Testis (tissue), 3 donors: ENCODE results near the gene ARHGAP36. TPM values are rescaled to one million over a fixed set of nuclear protein-coding genes. Genes with fewer than 3 reads are reported as not detected.

Source experiments
- DNase-seq: peaks from one replicate; pipeline ENCODE4 v3.0.0-alpha.2; 2019
- H3K27ac ChIP-seq, 2 donors: fragments of 200-600 bp; sonication (generic); one replicate each; pipeline ENCODE4 v1.5.1; 2019
- H3K27me3 ChIP-seq: fragments of 200-600 bp; sonication (generic); one replicate; pipeline ENCODE4 v1.5.1; 2019
- H3K36me3 ChIP-seq: fragments of 200-600 bp; sonication (generic); one replicate; pipeline ENCODE4 v1.5.1; 2017; ENCODE audit warnings: low read depth; ENCODE audit errors: missing control alignments
- H3K4me1 ChIP-seq: fragments of 200-600 bp; sonication (generic); one replicate; pipeline ENCODE4 v1.5.1; 2019
- H3K4me3 ChIP-seq, 2 donors: fragments of 200-600 bp; sonication (generic); one replicate each; pipeline ENCODE4 v1.5.1; 2017 to 2019
- H3K9me3 ChIP-seq: fragments of 200-600 bp; sonication (generic); one replicate; pipeline ENCODE4 v1.5.1; 2017
- CTCF ChIP-seq, 3 experiments: fragments of 450-650 bp in 2 of 3; fragments of 200-600 bp in 1 of 3; sonication (generic) in 1 of 3; IDR thresholded peaks; one replicate each; pipeline ENCODE4 v1.5.1; 2016 to 2019; ENCODE audit warnings: antibody characterized with exemption in 3 of 3, mild to moderate bottlenecking in 2 of 3, moderate library complexity in 1 of 3
- POLR2A ChIP-seq: fragments of 450-650 bp; IDR thresholded peaks from one replicate; pipeline ENCODE4 v1.6.1; 2017; ENCODE audit warnings: antibody characterized with exemption, mild to moderate bottlenecking, moderate library complexity
- WGBS, 2 donors: methylation state at CpG; one replicate each; pipeline ENCODE4 v1.1.5; 2018; 5-methylcytosine and 5-hydroxymethylcytosine counted together
- intact Hi-C: fragments of 100-400 bp; cut with DNase I; formaldehyde crosslinking; loops from one replicate; pipeline ENCODE4 v1.15.1; 2023; ENCODE audit warnings: low total_unique reads
- polyA plus RNA-seq: library from polyadenylated mRNA; stranded (reverse); fragments of 350-450 nt; fragmentation: Illumina TruSeq; extraction: RNeasy Lipid Tissue Mini Kit (QIAGEN cat#74804); gene quantifications from one replicate; pipeline ENCODE4 v1.2.3, GENCODE V29; 2014; ENCODE audit warnings: low read depth, low replicate concordance; ENCODE audit not compliant: insufficient read depth
- total RNA-seq, 2 donors: library from RNA; depleted of rRNA; stranded (reverse); fragments of >200 nt; gene quantifications; one replicate each; pipeline ENCODE4 v1.2.3, GENCODE V29; 2016

The ARHGAP36 gene
- total and polyA plus RNA-seq, 3 donors from 2014 or later: 1.2 to 3.2 (median 2.4) TPM

DNA sequence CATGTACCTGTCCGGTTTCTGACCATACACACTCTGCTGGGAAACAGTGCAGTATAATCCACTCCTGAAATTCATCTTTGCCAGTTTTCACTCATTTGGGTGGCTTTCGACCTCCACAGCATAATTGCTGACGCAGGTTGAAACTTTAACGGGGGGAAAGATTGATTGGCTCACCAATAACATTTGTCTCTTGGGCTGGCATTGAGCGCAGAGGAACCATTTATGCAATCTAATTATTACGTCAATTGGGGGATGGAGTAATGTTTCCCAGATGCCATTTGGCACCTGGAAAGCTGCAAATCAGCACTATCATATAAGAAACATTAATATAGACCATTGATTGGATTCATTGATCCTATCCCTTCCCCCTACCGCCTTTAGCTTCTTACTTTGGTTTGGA is 24.1 kb upstream of the ARHGAP36 start:
- Histone ChIP-seq H3K9me3 (no peaks in the 10 kb centered on the region), H3K27me3 (no peaks in the 10 kb centered on the region), H3K36me3 (no peaks in the 10 kb centered on the region), H3K4me3 (no peak overlapping the region), H3K27ac (no peak overlapping the region), H3K4me1 (no peaks in the 10 kb centered on the region)
- DNase-seq: no peak
- no peak for TF ChIP-seq POLR2A
- no peak for TF ChIP-seq CTCF (IDR thresholded peaks at IDR 0.05)
- intact Hi-C loops: no loop called here
- 68 to 70% methylated on average over 7 of the region's 7 CpGs for WGBS, 2 donors

DNA sequence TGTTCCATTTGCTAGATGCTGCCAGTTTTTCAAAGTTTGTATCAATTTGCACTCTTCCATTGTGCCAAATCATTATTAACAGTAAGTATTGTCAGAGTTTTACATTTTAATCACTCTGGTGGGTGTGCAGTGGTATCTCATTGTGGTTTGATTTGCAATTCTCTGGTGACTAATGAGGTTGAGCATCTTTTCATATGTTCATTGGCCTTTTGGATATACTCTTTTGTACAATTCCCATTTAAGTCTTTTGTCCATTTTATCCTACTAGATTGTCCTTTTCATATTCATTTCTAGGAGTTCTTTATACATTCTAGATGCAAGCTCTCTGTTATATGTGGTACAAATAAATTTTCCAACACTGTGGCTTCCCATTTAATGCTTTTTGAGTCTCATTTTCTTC is 17.4 kb upstream of the ARHGAP36 start:
- no peak for TF ChIP-seq CTCF (IDR thresholded peaks at IDR 0.05)
- no peak for TF ChIP-seq POLR2A
- H3K9me3 ChIP-seq: no peaks in the 10 kb centered on the region
- intact Hi-C loops: no loop called here
- H3K27ac ChIP-seq: no peak overlapping the region
- no peak overlapping the region for H3K4me3 ChIP-seq
- DNase-seq: no peak
- no peaks in the 10 kb centered on the region for H3K4me1 ChIP-seq
- H3K36me3 ChIP-seq: no peaks in the 10 kb centered on the region
- H3K27me3 ChIP-seq: no peaks in the 10 kb centered on the region

GRCh38 chrX:131041667-131042066 is 16.5 kb upstream of the ARHGAP36 start:
- H3K36me3 ChIP-seq: no peaks in the 10 kb centered on the region
- no peaks in the 10 kb centered on the region for H3K9me3 ChIP-seq
- H3K27ac ChIP-seq: no peak overlapping the region
- no peak for TF ChIP-seq POLR2A
- TF ChIP-seq CTCF (IDR thresholded peaks at IDR 0.05): no peak
- no peak overlapping the region for H3K4me3 ChIP-seq
- DNase-seq: no peak
- H3K4me1 ChIP-seq: no peaks in the 10 kb centered on the region
- no peaks in the 10 kb centered on the region for H3K27me3 ChIP-seq
- intact Hi-C loops: no loop called here
- WGBS, 2 donors: 49 to 56% methylated on average over 6 of the region's 6 CpGs

GRCh38 chrX:131045726-131046125 is 12.4 kb upstream of the ARHGAP36 start:
- intact Hi-C loops: no loop called here
- Histone ChIP-seq H3K27ac (no peak overlapping the region), H3K4me3 (no peak overlapping the region), H3K9me3 (no peaks in the 10 kb centered on the region), H3K27me3 (no peaks in the 10 kb centered on the region), H3K4me1 (no peaks in the 10 kb centered on the region), H3K36me3 (no peaks in the 10 kb centered on the region)
- TF ChIP-seq CTCF (IDR thresholded peaks at IDR 0.05) (no peak), POLR2A (no peak)
- 46 to 61% methylated on average over 5 of the region's 5 CpGs for WGBS, 2 donors
- no peak for DNase-seq

GRCh38 chrX:131046596-131046995 is 11.6 kb upstream of the ARHGAP36 start:
- WGBS, 2 donors: 46 to 69% methylated on average over 5 of the region's 5 CpGs
- H3K36me3 ChIP-seq: no peaks in the 10 kb centered on the region
- no peak overlapping the region for H3K27ac ChIP-seq
- H3K4me3 ChIP-seq: no peak overlapping the region
- H3K4me1 ChIP-seq: no peaks in the 10 kb centered on the region
- TF ChIP-seq POLR2A (no peak), CTCF (IDR thresholded peaks at IDR 0.05) (no peak)
- H3K9me3 ChIP-seq: no peaks in the 10 kb centered on the region
- no peaks in the 10 kb centered on the region for H3K27me3 ChIP-seq
- no peak for DNase-seq
- intact Hi-C loops: no loop called here
